CD1c-positive myeloid dendritic cell (primary cell): ENCODE measurements around the gene HK1.

Experiments
- DNase-seq: peaks from one replicate; pipeline ENCODE4 v3.0.0-alpha.2; 2016; ENCODE audit errors: extremely low spot score

The HK1 gene

DNA sequence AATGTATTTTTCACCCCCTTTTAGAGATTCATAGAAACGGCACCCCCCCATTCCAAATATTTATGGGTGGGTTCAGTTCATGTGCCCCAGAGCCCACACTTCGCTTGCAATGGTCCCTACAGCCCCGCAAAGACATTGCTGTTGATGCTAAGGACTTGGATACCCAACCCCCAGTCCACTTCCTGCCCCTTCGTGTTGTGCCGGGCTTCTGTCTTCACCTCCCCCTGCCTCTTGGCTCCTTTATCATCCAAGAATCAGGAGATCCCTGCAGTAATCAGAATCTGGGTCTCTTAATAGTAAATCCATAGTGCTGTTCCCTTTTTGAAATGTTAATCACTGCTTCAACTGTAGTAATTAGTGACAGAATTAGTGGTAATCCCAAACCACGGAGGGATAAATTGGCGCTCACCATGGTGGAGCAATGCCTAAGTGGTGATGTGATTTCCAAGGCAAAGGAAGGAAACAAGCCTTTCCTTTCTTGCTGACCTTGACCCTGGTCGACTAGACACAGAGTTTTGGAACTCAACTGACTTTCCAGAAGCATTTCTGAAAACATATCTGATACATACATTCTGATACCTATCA is 67.7 kb downstream of the HK1 start:
- no peak for DNase-seq

DNA sequence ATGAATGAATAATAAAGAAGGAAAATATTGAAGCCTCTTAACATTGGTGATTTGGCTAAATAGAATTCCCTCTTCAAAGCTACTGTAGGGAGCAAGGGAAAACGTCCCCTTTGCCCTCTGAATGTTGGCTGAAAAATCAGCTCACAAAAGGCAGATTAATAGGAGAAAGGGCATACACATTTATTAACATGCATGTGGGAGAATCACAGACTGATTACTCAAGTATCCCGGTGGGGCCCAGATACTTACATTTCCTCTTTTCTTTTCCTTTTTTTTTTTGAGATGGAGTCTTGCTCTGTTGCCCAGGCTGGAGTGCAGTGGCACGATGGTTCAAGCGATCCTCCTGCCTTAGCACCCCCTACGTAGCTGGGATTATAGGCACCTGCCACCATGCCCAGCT is 68.5 kb downstream of the HK1 start:
- peak; percentile 50 for DNase-seq

DNA sequence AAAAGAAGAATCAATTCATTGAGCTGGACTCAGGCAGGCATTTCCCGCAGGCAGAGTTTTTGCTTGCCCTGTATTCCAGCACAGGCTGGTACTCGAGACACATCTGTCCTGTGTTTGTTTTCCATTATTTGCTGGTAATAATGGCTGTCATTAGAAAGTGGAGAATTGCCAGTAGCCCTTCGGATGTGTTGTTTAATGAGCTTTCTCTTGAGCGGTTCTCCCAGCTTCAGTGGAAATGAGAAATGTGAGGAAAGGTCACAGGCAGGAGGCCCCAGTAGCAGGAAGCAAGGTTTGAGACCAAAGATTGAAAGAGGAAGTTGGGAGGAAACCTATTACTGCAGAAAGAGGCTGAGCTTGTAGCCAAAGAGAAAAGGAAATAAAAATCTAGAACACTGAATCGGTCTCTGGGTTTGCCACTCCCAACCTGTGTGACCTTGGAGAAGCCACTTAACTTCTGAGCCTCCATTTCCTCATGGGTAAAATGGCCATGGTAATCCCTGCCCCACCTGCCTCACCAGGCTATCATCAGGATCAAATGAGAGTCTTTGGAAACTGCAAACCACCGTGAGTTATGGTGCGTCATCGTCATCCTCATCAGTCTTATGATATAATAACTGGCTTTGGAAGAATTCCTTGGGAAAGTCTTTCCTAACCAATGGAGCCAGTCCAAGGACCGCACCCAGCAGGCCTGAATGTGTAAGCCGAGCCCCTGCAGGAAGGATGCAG is 70.7 kb downstream of the HK1 start:
- DNase-seq: peak; percentile 74

DNA sequence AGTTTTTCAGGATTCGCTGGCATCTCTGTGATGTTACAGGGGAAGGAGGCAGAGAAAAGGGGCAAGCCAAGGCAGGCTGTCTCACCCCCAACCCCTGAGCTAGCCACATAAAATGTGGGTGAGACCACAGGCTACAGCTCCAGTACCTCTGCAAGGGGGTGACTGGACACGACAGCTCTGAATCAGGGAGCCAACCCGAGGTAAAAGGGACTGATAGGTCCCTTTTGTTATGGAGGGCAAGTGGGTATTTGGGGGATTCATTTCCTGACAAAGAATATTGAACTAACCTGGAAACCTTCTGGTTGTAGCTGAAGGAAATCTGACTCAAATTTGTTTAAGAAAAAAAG is 71.2 kb downstream of the HK1 start:
- no peak for DNase-seq

DNA sequence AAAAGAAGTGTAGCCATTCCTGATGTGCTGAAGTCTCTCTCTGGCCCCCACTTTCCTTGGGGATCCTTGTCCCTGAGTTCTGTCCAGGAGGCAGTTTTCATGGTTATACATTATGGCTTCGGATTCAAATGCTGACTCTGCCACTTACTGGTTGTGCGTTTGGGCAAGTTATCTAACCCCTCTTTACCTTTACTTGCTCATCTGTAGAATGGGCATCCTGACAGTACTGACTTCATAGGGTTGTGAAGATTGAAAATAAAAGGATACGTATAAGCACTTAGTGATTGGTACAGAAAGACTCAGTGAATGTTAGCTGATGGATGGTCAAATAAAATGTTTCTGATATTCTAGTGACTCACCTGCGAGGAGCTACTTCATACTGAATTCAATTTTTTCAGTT is 73.3 kb downstream of the HK1 start:
- DNase-seq: no peak

DNA sequence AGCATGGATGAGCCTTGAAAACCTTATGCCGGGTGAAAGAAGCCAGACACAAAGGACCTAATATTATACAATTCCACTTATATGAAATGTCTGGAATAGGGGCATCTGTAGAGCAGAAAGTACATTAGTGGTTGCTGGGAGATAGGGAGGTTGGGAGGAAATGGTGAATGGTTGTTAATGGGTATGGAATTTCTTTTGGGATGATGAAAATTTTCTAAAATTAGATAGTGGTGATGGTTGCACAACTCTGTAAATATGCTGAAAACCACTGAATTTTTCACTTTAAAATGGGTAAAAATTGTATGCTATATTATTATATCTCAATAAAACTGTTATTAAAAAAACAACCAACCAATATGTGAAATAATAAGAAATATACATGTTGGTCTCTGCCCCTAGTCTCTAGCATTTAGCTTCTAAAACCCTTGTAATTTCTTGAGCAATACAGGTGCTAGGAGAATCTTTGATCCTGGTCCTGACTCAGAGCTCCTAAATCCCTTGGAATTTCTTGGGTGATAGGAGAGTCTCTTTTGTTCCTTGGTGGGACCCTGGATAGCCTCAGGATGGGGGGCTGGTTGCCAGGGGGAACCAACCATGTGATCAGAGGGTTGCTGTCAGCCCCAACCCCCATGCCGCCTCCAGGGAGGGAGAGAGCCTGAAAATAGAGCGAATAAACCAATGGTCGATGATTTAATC is 74.4 kb downstream of the HK1 start:
- DNase-seq: no peak

DNA sequence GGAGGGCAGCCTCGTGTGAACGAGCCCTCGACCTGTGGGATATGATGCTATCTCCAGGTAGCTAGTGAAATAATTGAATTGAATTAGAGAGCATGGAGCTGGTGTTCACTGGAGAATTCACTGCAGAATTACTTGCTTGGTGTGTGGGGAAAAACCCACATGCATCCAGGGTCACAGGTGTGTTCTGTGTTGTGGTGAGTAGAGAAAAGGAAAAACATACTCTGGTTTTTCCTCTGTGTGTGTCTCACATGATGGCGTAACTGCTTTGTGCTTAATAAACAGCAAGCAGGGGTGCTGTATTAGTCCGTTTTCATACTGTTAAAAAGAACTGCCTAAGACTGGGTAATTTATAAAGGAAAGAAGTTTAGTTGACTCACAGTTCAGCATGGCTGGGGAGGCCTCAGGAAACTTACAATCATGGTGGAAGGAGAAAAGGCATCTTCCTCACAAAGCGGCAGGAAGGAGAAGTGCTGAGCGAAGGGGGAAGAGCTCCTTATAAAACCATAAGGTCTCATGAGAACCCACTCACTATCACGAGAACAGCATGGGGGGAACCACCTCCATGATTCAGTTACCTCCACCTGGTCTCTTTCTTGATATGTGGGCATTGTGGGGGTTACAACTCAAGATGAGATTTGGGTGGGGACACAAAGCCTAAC is 75.8 kb downstream of the HK1 start:
- DNase-seq: no peak

DNA sequence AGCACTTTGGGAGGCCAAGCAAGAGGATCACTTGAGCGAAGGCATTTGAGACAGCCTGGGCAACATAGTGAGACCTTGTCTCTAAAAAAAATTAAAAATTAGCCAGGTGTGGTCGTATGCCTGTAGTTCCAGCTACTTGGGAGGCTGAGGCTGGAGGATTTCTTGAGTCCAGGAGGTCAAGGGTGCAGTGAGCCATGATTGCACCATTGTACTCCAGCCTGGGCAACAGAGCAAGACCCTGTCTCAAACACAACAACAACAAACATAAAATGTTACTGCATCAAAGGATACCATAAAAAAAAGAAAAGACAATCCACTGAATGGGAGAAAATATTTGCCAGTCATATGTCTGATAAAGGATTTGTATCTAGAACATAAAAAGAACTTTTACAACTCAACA is 77.9 kb downstream of the HK1 start:
- no peak for DNase-seq

DNA sequence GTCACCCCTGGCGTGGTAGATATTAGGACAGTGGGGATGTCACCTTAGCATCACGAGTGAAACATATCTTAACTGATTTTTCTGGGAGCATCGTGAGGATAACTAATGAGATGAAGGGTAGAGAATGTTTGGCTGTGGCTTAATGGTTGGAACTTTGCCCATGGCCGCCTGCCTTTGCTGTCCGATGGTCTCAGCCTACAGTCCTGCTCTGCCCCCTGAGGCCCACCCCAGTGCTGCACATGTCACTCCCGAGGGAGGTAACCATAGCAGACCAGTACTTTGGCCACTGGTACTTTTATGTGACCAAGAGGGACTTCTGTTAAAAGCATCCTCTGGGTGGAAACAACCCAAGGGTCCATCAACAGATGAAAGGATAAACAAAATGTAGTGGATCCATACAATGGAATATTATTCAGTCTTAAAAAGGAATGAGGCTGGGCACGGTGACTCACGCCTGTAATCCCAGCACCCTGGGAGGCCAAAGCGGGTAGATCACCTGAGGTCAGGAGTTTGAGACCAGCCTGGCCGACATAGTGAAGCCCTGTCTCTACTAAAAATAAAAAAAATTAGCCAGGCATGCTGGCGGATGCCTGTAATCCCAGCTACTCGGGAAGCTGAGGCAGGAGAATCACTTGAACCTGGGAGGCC is 80.0 kb downstream of the HK1 start:
- DNase-seq: no peak

DNA sequence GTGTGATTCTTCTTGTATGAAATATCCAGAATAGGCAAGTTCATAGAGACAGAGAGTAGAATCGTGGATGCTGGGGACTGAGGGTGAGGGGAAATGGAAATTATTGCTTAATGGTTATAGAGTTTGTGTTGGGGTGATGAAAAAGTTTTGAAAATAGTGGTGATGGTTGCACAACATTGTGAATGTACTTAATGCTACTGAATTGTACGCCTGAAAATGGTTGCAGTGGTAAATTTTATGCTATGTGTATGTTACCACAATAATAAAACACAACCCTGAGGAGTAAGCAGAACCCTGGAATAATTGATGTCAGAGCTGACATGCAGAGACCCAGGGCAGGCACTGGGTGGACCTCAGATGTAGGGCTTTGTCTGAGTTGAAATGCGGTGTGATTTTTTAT is 80.9 kb downstream of the HK1 start:
- DNase-seq: peak; percentile 47

DNA sequence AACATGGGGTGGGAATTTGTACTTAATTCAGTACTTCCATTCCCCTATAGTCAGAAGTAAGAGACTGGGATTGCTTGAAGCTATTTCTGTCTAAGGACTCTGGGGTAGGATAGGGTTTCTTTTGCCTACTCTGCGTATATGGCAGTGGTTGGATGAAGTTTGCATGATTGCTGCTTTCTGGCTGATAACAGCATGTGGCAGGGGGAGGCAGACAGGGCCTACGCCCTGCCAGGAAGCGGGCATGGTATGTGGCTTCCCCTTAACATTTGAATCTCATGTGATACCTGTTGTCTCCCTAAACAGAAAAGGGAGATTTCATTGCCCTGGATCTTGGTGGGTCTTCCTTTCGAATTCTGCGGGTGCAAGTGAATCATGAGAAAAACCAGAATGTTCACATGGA is 81.3 kb downstream of the HK1 start:
- DNase-seq: no peak

DNA sequence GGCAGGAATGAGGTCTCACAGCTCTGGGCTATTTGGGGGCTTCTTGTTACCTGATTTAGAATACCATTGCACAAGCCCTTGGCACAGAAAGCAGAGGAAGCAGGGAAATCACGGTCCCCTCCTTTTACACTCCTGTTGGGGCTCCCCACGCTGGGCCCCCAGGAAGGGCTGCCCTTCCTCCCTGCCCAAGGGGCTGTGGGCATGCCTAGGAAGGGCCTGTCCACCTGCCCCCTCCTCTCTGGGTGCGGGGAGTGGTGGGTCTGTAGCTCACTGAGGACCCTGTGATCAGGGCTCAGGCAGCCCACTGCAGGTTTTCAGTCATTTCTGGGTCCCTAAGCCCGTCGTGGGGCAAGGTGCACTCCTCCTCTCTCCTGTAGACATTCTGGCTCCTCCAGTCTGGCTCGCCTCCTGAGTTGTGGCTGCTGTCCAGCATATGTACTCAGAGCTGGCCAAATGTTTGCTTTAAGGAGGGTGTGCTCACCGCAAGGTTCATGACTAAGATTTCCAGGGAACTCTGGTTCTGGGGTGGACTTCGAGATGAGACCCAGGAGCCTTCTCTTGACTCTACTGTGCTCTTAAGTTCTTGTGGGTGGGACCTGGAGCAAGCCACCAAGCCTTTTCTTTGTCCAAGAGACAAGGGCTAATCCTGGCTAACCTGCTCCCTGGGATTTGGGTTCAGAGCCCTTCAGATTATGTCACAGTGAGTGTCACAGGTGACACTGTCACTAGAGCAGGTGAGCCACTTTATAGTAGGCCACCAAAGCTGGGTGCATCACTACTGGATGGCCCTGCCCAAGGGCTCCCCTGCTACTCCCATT is 82.4 kb downstream of the HK1 start:
- no peak for DNase-seq

DNA sequence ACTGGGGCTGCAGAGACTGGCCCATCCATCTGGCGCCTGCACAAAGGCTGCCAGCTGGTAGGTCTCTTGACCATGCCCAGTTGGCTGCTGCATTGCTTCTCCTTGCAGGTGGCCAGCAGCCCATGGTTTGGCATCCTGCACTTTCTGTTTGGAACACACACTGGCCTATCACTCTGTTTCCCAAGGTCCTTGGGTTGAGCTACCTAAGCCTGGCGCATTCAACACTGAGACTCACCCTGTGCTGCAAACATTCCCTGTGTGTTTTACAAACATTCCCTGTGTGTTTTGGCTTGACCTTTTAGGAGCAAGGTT is 83.0 kb downstream of the HK1 start:
- no peak for DNase-seq

DNA sequence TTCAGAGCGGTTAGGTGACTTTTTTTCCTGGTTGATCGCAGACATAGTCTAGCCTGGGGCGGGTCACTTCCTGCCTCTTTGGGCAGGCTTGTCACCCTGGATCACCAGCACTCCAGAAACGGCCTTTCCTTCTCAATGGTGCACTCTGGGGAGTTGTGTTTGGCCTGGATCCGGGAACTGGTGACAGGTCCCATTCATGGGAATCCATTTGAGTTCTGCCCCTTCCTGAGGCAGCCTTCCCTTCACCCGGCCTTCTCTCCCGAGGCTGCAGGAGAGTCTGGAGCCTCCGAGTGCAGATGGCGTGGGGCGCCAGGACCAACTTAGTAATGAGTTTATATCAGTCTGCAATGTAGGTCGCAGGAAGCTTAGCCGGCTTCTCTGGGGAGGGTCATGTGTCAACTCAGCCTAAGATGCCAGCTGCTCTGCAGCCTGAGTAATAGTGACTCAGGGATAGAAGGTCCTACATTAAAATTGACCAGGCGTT is 84.2 kb downstream of the HK1 start:
- DNase-seq: no peak

DNA sequence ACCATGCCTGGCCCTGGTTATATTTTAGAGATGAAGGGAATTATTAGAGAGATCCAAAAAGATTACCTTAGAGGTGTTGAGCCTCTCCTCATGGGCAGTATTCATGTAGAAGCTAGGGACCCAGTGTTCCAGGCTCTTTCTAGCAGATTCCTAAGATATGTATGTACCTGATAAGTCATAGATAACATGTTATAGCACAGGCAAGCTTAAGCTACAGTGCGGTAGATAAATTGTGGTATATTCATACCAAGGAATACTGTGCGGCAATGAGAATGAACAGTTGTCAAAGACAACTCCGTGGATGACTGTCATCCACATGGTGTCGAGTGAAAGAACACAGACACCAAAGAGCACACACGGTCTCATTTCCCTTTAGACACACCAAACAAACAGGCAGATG is 85.4 kb downstream of the HK1 start:
- DNase-seq: no peak

DNA sequence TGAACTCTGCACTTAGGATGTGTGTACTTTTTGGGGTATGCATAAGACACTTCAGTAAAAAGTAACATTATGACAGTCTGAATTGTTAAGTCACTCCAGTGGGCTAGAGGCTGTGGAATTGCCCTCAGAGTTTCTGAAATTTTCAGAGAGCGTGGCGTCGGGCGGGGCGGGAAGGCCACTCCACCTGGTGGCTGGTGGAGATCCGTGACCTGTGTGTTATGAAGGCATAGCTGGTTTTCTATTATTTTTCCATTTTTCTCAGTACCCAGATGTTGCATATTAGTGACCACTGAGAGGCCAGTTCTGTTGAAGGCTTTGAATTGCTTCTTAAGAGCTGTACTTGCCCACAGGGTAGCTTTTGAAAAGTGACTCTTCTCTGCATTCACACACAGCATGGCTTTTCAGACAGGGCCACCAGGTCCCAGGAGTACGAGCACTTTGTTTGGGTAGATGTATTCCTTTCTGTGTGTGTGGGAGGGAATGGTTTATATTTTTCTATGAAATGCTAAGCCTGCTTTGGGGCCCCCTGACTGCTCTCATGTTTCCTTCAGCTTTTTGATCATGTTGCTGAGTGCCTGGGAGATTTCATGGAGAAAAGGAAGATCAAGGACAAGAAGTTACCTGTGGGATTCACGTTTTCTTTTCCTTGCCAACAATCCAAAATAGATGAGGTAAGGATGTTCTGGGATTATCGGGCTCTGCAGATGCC is 86.1 kb downstream of the HK1 start:
- DNase-seq: no peak

DNA sequence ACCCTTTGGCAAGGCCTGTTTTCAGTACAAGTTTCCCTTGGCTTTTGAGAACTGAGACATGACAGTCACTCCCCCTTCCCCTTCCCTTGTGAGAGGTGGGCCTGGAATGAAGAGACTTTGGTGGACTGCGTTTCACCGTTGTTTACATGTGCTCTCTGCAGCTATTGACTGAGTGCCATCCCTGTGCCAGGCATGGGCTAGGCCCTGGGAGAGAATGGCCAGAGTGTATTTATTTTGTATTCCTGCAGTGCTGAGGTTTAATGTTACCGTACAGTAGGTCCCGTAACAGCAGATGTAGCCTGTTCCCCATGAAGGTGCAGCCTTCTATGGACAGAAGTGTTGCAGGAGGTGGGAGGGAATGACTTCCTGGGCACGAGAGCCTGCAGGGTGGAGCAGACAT is 88.4 kb downstream of the HK1 start:
- DNase-seq: no peak

DNA sequence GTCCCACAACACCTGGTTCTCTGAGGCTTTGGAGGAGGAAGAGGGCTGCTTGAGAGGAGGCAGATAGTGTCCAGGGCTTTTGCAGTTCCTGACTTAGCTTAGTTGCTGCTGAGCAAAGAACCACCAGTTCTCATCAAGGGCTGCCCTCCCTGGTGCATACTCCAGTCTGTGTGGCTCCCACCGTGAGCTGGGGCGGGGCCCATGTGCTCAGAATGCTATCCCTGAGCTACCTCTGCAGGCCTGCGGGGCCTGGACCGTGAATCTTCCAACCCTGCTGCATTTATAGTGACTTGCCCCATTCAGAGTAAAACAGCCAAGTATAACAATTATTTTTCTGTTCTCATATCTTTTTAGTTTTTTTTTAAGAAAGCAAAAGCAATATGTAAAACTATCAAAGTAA is 89.2 kb downstream of the HK1 start:
- no peak for DNase-seq

DNA sequence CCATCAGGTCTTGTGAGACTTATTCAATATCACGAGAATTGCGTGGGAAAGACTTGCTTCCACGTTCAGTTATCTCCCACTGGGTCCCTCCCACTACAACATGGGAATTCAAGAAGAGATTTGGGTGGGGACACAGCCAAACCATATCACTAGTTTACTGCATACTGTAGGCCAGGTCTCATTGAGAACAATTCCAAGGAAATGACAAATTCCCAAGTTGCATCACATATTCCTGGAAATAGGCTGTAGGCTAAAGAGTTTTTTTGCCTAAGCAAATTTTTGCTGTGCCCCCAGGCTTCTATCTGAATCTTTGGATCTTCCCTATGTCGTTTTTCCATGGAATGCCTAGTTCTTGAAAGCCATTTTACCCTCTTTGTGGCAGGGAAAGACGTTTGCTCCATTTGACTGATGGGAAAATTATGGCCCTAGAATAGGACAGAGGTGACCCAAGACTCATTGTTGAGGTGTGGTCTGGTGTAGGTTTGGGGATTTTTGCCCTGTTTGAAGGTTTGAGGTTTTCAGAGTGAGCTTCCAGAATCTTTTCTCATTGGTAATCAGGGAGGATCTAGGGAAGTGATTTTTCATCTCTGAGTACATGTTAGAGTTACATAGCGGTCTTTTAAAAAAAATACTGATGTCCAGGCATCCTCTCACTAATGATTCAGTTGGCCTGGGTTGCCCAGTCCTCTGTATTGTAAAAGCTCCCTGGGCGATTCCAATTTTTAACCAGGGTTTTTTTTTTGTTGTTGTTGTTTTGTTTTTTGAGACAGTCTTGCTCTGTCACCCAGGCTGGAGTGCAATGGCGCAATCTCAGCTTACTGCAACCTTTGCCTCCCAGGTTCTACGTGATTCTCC is 94.1 kb downstream of the HK1 start:
- no peak for DNase-seq

DNA sequence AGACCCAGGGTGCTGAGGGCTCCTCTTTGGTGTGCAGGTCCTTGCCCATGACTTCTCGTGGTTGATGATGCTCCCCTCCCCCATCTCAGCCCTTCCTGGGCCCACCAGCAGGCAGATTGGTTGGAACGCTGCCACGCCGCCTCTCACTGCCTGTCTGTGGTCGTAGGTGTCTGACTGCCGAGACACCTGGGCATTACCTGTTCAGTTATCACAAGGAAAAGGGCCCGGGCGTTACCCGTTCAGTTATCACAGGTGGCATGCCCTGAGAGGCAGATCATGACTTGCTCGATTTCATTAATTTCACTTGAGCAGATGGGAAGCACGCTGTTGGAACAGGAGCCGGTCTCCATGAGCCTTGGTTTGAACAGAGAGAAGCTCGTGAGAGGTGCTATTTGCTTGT is 95.9 kb downstream of the HK1 start:
- no peak for DNase-seq
